Muscle of leg (tissue), 11 donors: Measurements from ENCODE around the gene PCBP3. TPM values are rescaled to one million over a fixed set of nuclear protein-coding genes. Genes with fewer than 3 reads are reported as not detected.
A peak's percentile ranks its signal among the peaks of the same experiment; 100 is the strongest.

ENCODE experiments used
- DNase-seq: peaks from one replicate; pipeline ENCODE4 v3.0.0; 2013
- H3K27ac ChIP-seq: one replicate; pipeline ENCODE4 v1.5.1; 2013; ENCODE audit warnings: mild to moderate bottlenecking, low read length, control low read depth
- H3K27me3 ChIP-seq: one replicate; pipeline ENCODE4 v1.6.1; 2013; ENCODE audit warnings: low read length; ENCODE audit not compliant: control insufficient read depth, insufficient read depth
- H3K36me3 ChIP-seq: one replicate; pipeline ENCODE4 v1.6.1; 2013; ENCODE audit warnings: low read length; ENCODE audit not compliant: control insufficient read depth, insufficient read depth
- H3K4me1 ChIP-seq: one replicate; pipeline ENCODE4 v1.6.1; 2013; ENCODE audit warnings: low read length; ENCODE audit not compliant: control insufficient read depth, insufficient read depth
- H3K4me3 ChIP-seq: one replicate; pipeline ENCODE4 v1.5.1; 2013; ENCODE audit warnings: low read length, control low read depth
- H3K9me3 ChIP-seq: replicated peaks from 2 replicates; pipeline ENCODE4 v1.6.1; 2013; ENCODE audit warnings: low read depth, low read length; ENCODE audit not compliant: control insufficient read depth
- WGBS: methylation state at CpG from one replicate; pipeline ENCODE4 v1.1.5; 2013; ENCODE audit warnings: missing lambda C conversion rate; ENCODE audit not compliant: insufficient coverage; 5-methylcytosine and 5-hydroxymethylcytosine counted together
- polyA plus RNA-seq, 8 donors: library from polyadenylated mRNA; unstranded; fragments of 120-200 nt; gene quantifications; one replicate each; pipeline versions ENCODE4 v1.2.1 to v1.2.3, GENCODE V29; 2013; ENCODE audit warnings: inconsistent platforms in 1 of 8, low replicate concordance in 1 of 8; ENCODE audit not compliant: insufficient read length in 8 of 8, insufficient read depth in 1 of 8
- total RNA-seq: library from RNA; stranded (reverse); fragments of 120-200 nt; gene quantifications from one replicate; pipeline ENCODE4 v1.2.4, GENCODE V29; 2013

PCBP3 gene
- total and polyA plus RNA-seq, 9 donors = 0.76 to 2.3 (median 1.2) TPM

DNA sequence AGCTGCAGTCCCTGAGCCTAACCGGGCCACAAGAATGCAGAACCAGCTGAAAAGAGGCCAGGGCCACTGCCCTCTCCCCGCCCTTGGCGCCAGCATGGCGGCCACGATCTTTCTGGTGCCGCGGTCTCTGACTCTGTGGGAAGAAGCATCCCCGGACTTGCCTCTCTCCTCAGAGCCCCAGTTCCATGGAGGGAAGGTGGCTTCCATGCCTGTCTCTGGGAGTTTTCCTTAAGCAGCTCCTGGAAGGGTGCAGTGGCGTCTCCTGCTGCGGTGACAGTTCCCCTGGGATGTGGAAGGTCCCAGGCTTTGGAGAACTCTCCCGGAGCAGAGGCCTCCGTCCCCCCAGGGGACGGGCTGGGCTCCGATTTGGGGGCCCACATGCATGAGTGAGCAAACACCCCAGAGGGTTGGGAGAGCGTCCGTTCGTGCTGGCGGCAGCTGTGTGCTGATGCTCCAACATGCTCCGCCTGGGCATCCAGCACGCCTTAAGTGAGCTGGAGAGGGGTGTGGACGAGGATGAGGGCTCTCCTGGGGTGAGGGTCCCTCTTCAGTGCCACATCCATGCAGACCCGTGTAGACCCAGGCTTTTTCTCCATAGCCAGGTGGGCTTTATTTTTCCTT lies 228.2 kb downstream of the PCBP3 start:
- Histone ChIP-seq H3K27ac (no peak overlapping the region), H3K36me3 (no peaks in the 10 kb centered on the region), H3K4me1 (peaks cover 25% of the 10 kb centered on the region), H3K4me3 (no peak overlapping the region), H3K9me3 (no peaks in the 10 kb centered on the region), H3K27me3 (peaks cover 2% of the 10 kb centered on the region)
- DNase-seq = no peak
- WGBS = 84% methylated on average over 20 of the region's 22 CpGs

DNA sequence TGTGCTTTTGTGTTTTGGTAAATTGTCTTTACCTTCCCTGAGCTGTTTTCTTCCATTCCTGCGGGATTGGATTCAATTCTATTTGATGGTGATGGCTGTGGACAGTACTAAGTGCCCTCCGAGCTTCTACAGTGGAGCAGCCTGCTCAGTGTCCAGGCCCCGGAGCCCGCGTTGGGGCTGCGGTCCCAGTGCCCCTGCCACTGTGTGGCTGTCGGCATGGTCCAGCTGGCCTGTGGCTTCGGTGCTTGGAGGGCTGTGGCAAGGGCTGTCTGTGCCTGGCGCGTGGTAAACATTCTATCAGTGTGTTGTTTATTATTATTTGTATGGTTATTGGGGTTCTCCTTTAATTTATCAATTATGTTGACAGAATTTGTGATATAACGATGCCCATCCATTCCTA lies 228.9 kb downstream of the PCBP3 start:
- 95% methylated on average over 6 of the region's 11 CpGs for WGBS

DNA sequence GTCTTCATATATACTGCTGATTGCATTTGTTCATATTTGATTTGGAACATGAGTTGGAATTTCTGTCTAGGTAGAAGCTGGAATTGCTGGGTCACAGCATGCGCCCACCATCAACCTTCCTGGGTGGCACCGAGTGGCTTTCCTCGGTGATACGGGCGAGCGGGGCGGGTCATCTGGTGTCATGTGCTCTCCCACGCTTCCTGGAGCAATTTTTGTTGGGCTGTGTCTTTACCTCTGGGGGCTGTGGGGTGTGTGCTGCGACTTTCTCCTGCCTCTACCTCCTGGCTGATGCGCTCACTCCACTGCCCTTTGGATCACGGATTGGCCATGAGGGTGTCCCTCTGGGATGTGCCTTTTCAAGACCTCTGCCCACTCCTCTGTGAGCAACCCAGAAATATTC lies 229.4 kb downstream of the PCBP3 start:
- H3K36me3 ChIP-seq = no peaks in the 10 kb centered on the region
- H3K4me1 ChIP-seq = peaks cover 36% of the 10 kb centered on the region
- 84% methylated on average over 10 of the region's 11 CpGs for WGBS
- H3K27ac ChIP-seq = no peak overlapping the region
- no peak for DNase-seq
- no peak overlapping the region for H3K4me3 ChIP-seq
- H3K9me3 ChIP-seq = no peaks in the 10 kb centered on the region
- peaks cover 2% of the 10 kb centered on the region for H3K27me3 ChIP-seq

More for the DNA sequence above, 228.9 kb downstream of the PCBP3 start:
- H3K4me1 ChIP-seq = peaks cover 32% of the 10 kb centered on the region
- H3K4me3 ChIP-seq = no peak overlapping the region
- H3K27ac ChIP-seq = no peak overlapping the region
- DNase-seq = no peak
- no peaks in the 10 kb centered on the region for H3K36me3 ChIP-seq
- H3K9me3 ChIP-seq = no peaks in the 10 kb centered on the region
- H3K27me3 ChIP-seq = peaks cover 2% of the 10 kb centered on the region

DNA sequence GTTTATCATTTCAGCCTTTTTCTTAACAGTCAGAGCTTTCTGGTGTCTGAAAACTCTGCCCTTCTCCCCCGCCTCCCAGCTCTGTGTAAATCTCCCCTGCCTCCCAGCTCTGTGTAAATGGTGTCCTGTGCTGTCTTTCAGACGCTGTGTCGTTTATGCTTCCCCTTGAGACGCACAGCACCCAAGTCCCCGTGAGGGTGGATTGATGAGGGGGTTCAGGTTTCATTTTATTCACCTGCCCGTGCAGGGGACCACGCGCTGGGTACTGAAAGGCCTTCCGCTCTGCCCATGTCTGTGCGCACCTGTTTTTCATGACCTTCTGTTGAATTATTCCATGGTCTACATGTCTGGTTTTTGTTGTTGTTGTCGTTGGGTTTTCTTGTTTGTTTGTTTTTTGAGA lies 229.9 kb downstream of the PCBP3 start:
- Histone ChIP-seq H3K27ac (no peak overlapping the region), H3K27me3 (peaks cover 2% of the 10 kb centered on the region), H3K9me3 (no peaks in the 10 kb centered on the region), H3K36me3 (no peaks in the 10 kb centered on the region), H3K4me1 (peaks cover 41% of the 10 kb centered on the region), H3K4me3 (no peak overlapping the region)
- WGBS = 49% methylated on average over 5 of the region's 11 CpGs
- DNase-seq = no peak

GRCh38 chr21:45873866-45874265 lies 230.3 kb downstream of the PCBP3 start:
- Histone ChIP-seq H3K27me3 (peaks cover 2% of the 10 kb centered on the region), H3K9me3 (no peaks in the 10 kb centered on the region), H3K4me3 (no peak overlapping the region), H3K27ac (no peak overlapping the region), H3K4me1 (peaks cover 42% of the 10 kb centered on the region), H3K36me3 (no peaks in the 10 kb centered on the region)
- no peak for DNase-seq
- 95% methylated on average over 13 of the region's 15 CpGs for WGBS

DNA sequence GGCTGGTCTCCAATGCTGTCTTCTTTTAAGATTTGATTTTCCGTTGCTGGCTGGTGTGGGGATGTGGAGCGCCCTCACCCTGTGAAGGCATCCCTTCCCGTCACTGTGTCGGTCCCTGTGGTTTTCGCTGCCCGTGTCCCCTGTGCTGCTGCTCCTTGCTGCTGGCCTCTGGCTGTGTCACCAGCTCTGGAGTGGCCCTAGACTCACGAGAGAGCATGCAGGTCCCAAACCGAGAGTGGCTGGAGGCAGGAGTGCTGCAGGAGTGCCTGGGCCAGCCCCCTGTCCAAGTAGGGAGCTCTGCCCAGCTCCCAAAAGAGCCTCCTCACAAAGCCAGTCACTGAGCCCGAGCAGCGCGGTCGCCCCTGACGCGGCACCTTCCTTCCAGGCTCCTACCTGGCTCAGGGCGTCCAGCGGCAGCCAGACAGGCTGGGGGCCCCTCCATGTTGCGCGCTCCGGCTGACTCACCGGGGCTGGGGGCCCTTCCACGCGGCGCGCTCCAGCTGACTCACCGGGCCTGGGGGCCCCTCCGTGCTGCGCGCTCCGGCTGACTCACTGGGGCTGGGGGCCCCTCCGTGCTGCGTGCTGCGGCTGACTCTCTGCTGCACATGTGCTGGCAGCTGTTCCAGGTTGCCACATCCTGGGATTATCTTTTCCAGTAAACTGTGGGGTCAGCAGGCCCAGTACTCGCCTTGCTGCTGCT lies 231.3 kb downstream of the PCBP3 start:
- Histone ChIP-seq H3K27ac (peak overlapping the region; percentile 29), H3K36me3 (no peaks in the 10 kb centered on the region), H3K27me3 (peaks cover 2% of the 10 kb centered on the region), H3K4me3 (peak overlapping the region; percentile 15), H3K4me1 (peaks cover 43% of the 10 kb centered on the region), H3K9me3 (no peaks in the 10 kb centered on the region)
- 30% methylated on average over 32 of the region's 33 CpGs for WGBS
- peak; percentile 82 for DNase-seq

GRCh38 chr21:45875416-45875760 lies 231.9 kb downstream of the PCBP3 start:
- H3K27me3 ChIP-seq = peaks cover 5% of the 10 kb centered on the region

GRCh38 chr21:45875881-45876280 lies 232.4 kb downstream of the PCBP3 start:
- Histone ChIP-seq H3K27me3 (peaks cover 9% of the 10 kb centered on the region), H3K4me1 (peaks cover 53% of the 10 kb centered on the region), H3K9me3 (no peaks in the 10 kb centered on the region), H3K36me3 (no peaks in the 10 kb centered on the region), H3K4me3 (no peak overlapping the region), H3K27ac (peak overlapping the region; percentile 40)
- WGBS = 90% methylated on average over 10 of the region's 12 CpGs
- DNase-seq = no peak

More at GRCh38 chr21:45875416-45875760, 231.9 kb downstream of the PCBP3 start:
- no peak for DNase-seq
- Histone ChIP-seq H3K36me3 (no peaks in the 10 kb centered on the region), H3K9me3 (no peaks in the 10 kb centered on the region), H3K4me3 (no peak overlapping the region), H3K4me1 (peaks cover 48% of the 10 kb centered on the region), H3K27ac (peak overlapping the region; percentile 29)
- 62% methylated on average over 6 of the region's 6 CpGs for WGBS

GRCh38 chr21:45876381-45877170 lies 233.1 kb downstream of the PCBP3 start:
- H3K9me3 ChIP-seq = no peaks in the 10 kb centered on the region
- H3K27me3 ChIP-seq = peaks cover 10% of the 10 kb centered on the region
- H3K4me1 ChIP-seq = peaks cover 53% of the 10 kb centered on the region
- DNase-seq = peak; percentile 71
- no peaks in the 10 kb centered on the region for H3K36me3 ChIP-seq
- no peak overlapping the region for H3K4me3 ChIP-seq
- 50% methylated on average over 27 of the region's 28 CpGs for WGBS
- H3K27ac ChIP-seq = peak overlapping the region; percentile 40

GRCh38 chr21:45877171-45877438 lies 233.6 kb downstream of the PCBP3 start:
- Histone ChIP-seq H3K4me3 (no peak overlapping the region), H3K27me3 (peaks cover 10% of the 10 kb centered on the region), H3K27ac (peak overlapping the region; percentile 40), H3K36me3 (no peaks in the 10 kb centered on the region), H3K9me3 (no peaks in the 10 kb centered on the region), H3K4me1 (peaks cover 56% of the 10 kb centered on the region)
- 56% methylated on average over 2 of the region's 6 CpGs for WGBS
- no peak for DNase-seq
